ENCODE data around the gene INHBC. TPM values are rescaled to one million over a fixed set of nuclear protein-coding genes. Genes with fewer than 3 reads are reported as not detected.

The INHBC gene
- total RNA-seq, 1 donor from 2014 or later = not detected

DNA sequence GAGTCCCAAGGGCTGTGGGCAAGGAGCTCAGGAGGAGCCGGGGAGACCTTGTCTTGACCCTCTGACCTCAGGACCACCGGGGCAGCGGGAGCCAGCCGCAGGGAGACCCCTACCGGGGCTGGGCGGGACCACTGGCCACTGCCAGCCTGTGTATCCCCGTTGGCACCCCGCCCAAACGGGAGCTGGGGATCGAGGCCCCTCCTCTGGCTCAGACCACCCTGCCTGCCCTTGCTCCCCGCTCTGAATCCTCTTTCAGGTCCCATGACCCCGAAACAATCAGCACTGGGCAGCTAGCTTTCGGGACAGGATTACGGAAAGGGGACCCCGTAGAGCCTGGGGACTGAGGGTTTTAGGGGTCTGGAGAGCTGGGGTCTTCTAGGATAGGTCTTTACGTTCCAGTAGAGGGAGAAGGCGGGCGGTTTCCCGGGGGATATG lies 26.3 kb downstream of the INHBC start:
- TF ChIP-seq, protein P1, sequence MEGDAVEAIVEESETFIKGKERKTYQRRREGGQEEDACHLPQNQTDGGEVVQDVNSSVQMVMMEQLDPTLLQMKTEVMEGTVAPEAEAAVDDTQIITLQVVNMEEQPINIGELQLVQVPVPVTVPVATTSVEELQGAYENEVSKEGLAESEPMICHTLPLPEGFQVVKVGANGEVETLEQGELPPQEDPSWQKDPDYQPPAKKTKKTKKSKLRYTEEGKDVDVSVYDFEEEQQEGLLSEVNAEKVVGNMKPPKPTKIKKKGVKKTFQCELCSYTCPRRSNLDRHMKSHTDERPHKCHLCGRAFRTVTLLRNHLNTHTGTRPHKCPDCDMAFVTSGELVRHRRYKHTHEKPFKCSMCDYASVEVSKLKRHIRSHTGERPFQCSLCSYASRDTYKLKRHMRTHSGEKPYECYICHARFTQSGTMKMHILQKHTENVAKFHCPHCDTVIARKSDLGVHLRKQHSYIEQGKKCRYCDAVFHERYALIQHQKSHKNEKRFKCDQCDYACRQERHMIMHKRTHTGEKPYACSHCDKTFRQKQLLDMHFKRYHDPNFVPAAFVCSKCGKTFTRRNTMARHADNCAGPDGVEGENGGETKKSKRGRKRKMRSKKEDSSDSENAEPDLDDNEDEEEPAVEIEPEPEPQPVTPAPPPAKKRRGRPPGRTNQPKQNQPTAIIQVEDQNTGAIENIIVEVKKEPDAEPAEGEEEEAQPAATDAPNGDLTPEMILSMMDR (IDR thresholded peaks at IDR 0.05) = no peak
- peaks cover 32% of the 10 kb centered on the region for H3K4me1 Mint-ChIP-seq (ENCODE audit: unreplicated experiment)
- H3K36me3 Mint-ChIP-seq (ENCODE audit: unreplicated experiment) = no peaks in the 10 kb centered on the region
- peak overlapping the region; percentile 79 for H3K4me3 Mint-ChIP-seq (ENCODE audit: unreplicated experiment)
- DNase-seq (ENCODE audit: extremely low spot score, unreplicated experiment) = no peak
- no peaks in the 10 kb centered on the region for H3K9me3 Mint-ChIP-seq (ENCODE audit: unreplicated experiment)
- H3K27me3 Mint-ChIP-seq (ENCODE audit: unreplicated experiment) = no peaks in the 10 kb centered on the region
- H3K27ac Mint-ChIP-seq (ENCODE audit: unreplicated experiment) = peak overlapping the region; percentile 41

DNA sequence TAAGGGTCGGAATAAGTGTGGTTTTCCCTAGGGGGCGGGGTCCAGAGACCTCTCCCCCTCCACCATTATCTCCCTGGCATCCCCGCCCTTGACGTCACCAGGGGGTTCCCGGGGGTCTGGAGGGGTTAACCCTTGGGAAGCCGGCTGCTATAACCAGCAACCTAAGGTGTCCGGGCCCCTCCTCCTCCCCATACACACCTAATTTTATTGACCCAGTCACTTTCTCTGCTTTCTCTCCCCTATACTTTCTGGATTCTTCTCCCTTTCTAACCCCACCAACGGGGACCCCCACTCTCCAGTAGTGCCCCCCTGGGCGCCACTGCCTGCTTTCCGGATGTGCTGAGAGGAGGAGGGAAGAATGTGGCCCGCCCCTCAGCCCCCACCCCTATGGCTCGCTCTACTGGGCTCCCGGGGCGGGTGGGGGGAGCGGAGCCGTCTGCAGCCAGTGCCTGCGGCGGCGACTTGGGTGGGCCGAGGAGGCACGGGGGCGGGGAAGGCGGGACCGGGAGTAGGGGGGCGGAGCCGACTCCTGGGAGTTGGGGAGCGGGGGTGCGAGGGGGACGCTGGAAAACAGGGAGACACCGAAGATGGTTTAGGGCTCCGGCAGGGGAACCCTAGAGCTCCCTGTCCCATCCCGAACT lies 26.8 kb downstream of the INHBC start:
- no peak for DNase-seq (ENCODE audit: extremely low spot score, unreplicated experiment)
- H3K4me3 Mint-ChIP-seq (ENCODE audit: unreplicated experiment) = peak overlapping the region; percentile 79
- no peaks in the 10 kb centered on the region for H3K36me3 Mint-ChIP-seq (ENCODE audit: unreplicated experiment)
- H3K27ac Mint-ChIP-seq (ENCODE audit: unreplicated experiment) = peak overlapping the region; percentile 63
- TF ChIP-seq, protein P1 (IDR thresholded peaks at IDR 0.05) = no peak
- no peaks in the 10 kb centered on the region for H3K9me3 Mint-ChIP-seq (ENCODE audit: unreplicated experiment)
- H3K27me3 Mint-ChIP-seq (ENCODE audit: unreplicated experiment) = no peaks in the 10 kb centered on the region
- peaks cover 28% of the 10 kb centered on the region for H3K4me1 Mint-ChIP-seq (ENCODE audit: unreplicated experiment)

DNA sequence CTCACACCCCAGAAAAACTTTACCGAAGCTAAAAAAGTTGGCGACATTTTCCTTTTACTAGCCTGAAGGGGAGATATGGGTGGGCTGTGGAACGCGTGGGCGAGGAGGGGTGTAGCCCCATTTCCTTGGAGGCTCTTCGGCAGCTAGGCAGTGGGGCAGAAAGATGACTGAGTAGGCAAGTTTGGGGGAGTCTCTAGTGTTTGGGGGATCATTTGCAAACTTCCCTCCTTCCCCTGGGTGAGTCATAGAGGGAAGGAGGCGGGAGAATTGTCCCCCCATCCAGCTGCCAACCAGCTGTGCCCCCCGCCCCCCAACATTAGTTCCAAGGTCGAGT lies 27.3 kb downstream of the INHBC start:
- Mint-ChIP-seq H3K36me3 (ENCODE audit: unreplicated experiment) (no peaks in the 10 kb centered on the region), H3K4me3 (ENCODE audit: unreplicated experiment) (peak overlapping the region; percentile 79), H3K4me1 (ENCODE audit: unreplicated experiment) (peaks cover 28% of the 10 kb centered on the region), H3K9me3 (ENCODE audit: unreplicated experiment) (no peaks in the 10 kb centered on the region), H3K27ac (ENCODE audit: unreplicated experiment) (peak overlapping the region; percentile 63), H3K27me3 (ENCODE audit: unreplicated experiment) (no peaks in the 10 kb centered on the region)
- DNase-seq (ENCODE audit: extremely low spot score, unreplicated experiment) = no peak
- TF ChIP-seq, protein P1 (IDR thresholded peaks at IDR 0.05) = no peak

DNA sequence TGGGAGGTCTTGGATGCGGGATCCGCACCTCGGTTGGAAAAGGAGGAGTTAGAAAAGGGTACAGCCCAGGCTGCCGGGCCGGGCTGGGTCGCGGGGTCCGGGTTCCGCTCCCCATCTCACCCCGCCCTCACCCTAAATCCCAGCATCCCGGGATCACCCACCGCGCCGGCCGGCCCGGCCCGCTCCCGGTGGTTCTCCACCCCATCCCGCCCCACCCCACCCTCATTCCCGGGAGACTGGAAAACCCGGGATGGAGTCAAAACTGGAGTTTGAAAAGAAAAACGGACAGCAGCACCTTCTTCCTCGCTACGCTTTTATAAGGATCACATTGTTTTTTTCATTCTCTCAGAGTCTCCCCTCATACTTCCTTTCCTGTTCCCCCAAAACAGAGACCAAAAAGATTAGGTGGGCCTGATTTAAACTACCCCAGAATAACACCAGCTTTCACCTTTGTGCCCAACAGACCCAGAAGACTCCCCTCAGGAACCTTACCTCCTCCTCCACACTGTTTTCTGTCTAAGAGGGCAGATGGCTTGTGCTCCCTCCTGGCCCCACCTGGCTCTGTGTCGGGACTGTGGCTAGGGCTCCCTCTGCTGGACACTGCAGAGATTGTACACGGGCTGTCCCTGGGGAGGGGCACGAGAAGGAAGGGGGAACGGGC lies 27.8 kb downstream of the INHBC start:
- peak overlapping the region; percentile 79 for H3K4me3 Mint-ChIP-seq (ENCODE audit: unreplicated experiment)
- H3K27ac Mint-ChIP-seq (ENCODE audit: unreplicated experiment) = peak overlapping the region; percentile 96
- peak; percentile 96 for DNase-seq (ENCODE audit: extremely low spot score, unreplicated experiment)
- no peaks in the 10 kb centered on the region for H3K36me3 Mint-ChIP-seq (ENCODE audit: unreplicated experiment)
- TF ChIP-seq, protein P1 (IDR thresholded peaks at IDR 0.05) = peak; percentile 97
- H3K4me1 Mint-ChIP-seq (ENCODE audit: unreplicated experiment) = peaks cover 28% of the 10 kb centered on the region
- no peaks in the 10 kb centered on the region for H3K9me3 Mint-ChIP-seq (ENCODE audit: unreplicated experiment)
- no peaks in the 10 kb centered on the region for H3K27me3 Mint-ChIP-seq (ENCODE audit: unreplicated experiment)

DNA sequence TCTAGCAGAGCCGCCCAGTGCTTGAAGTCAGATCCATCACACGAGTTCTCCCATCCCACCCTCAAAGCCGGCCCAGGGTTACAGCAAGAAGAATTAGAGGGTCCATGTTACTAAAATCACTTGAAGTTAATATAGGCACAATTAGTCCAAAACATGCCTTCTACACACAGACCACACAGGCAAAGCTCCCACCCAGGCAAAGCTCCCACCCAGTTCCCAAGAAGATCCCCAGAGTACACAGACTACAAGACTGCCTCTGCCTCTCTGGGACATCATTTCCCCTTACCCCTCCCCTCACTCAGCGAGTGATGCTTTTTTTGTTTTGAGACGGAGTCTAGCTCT lies 28.3 kb downstream of the INHBC start:
- Mint-ChIP-seq H3K27me3 (ENCODE audit: unreplicated experiment) (no peaks in the 10 kb centered on the region), H3K9me3 (ENCODE audit: unreplicated experiment) (no peaks in the 10 kb centered on the region), H3K4me1 (ENCODE audit: unreplicated experiment) (peaks cover 27% of the 10 kb centered on the region), H3K27ac (ENCODE audit: unreplicated experiment) (peak overlapping the region; percentile 96), H3K4me3 (ENCODE audit: unreplicated experiment) (peak overlapping the region; percentile 79), H3K36me3 (ENCODE audit: unreplicated experiment) (no peaks in the 10 kb centered on the region)
- no peak for DNase-seq (ENCODE audit: extremely low spot score, unreplicated experiment)
- TF ChIP-seq, protein P1 (IDR thresholded peaks at IDR 0.05) = no peak
